Ovary (tissue), 3 donors: ENCODE data around the gene ZNF217.

Experiments used
- POLR2A ChIP-seq: fragments of 450-650 bp; IDR thresholded peaks from one replicate; pipeline ENCODE4 v1.6.1; 2017; ENCODE audit warnings: antibody characterized with exemption, mild to moderate bottlenecking, moderate library complexity
- TF ChIP-seq, protein P1 (sequence below), 3 donors: fragments of 450-650 bp in 2 of 3; fragments of 200-600 bp in 1 of 3; IDR thresholded peaks; one replicate each; pipeline versions ENCODE4 v1.5.1 to v1.8.0; 2016 to 2022; ENCODE audit warnings: antibody characterized with exemption in 3 of 3, mild to moderate bottlenecking in 1 of 3
- donor health status: DM: no; HTN: no; CAD: no.

DNA sequence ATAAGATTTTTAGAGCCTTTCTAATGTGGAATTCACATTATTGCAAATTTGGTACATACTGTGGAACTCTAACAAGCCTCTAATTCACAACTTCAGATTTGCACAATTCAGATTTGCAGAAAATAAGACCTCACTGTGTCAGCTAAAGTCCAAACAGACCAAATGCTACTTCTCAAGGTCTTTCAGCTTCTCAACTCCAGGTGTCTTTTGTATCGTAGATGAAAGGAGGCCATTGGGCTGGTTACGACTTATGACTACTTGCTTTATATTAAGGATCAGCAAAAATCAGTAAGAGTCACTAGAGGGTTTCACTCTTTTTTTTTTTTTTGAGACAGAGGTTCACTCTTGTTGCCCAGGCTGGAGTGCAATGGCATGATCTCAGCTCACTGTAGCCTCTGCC lies 37.8 kb downstream of the ZNF217 start:
- TF ChIP-seq, protein P1, sequence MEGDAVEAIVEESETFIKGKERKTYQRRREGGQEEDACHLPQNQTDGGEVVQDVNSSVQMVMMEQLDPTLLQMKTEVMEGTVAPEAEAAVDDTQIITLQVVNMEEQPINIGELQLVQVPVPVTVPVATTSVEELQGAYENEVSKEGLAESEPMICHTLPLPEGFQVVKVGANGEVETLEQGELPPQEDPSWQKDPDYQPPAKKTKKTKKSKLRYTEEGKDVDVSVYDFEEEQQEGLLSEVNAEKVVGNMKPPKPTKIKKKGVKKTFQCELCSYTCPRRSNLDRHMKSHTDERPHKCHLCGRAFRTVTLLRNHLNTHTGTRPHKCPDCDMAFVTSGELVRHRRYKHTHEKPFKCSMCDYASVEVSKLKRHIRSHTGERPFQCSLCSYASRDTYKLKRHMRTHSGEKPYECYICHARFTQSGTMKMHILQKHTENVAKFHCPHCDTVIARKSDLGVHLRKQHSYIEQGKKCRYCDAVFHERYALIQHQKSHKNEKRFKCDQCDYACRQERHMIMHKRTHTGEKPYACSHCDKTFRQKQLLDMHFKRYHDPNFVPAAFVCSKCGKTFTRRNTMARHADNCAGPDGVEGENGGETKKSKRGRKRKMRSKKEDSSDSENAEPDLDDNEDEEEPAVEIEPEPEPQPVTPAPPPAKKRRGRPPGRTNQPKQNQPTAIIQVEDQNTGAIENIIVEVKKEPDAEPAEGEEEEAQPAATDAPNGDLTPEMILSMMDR (IDR thresholded peaks at IDR 0.05), result no peak
- no peak for TF ChIP-seq POLR2A
